Liver (tissue), 2 donors: Measurements from ENCODE around the gene TTC22.

ENCODE experiments used
- CTCF ChIP-seq: fragments of 150-350 bp; IDR thresholded peaks from 2 replicates; pipeline ENCODE4 v1.5.1; 2017; ENCODE audit warnings: improper control_type of control experiment, low read depth, low read length; ENCODE audit not compliant: missing input control
- MAX ChIP-seq: IDR thresholded peaks from 2 replicates; pipeline ENCODE4 v1.6.1; 2016; ENCODE audit warnings: antibody characterized with exemption
- donor health status: healthy.

- no peak for TF ChIP-seq CTCF
- no peak for TF ChIP-seq MAX
These were observed 6.4 kb downstream of the TTC22 start for GRCh38 chr1:54794451-54795355.
